Mesothelial cell of epicardium (in vitro differentiated cells): ENCODE results near the gene RAI1. TPM values are rescaled to one million over a fixed set of nuclear protein-coding genes. Genes with fewer than 3 reads are reported as not detected.

Source experiments
- DNase-seq, 2 experiments: peaks; one replicate each; pipeline ENCODE4 v3.0.0; 2021; ENCODE audit warnings: low spot score in 2 of 2; ENCODE audit not compliant: unreplicated experiment in 2 of 2
- H3K27ac Mint-ChIP-seq: 2 replicates; pipeline ENCODE4 v1.8.0; 2021; ENCODE audit warnings: mixed read lengths
- H3K27me3 Mint-ChIP-seq: 2 replicates; pipeline ENCODE4 v1.8.0; 2021; ENCODE audit warnings: low read depth, mixed read lengths
- H3K36me3 Mint-ChIP-seq: 2 replicates; pipeline ENCODE4 v1.8.0; 2021; ENCODE audit warnings: mixed read lengths
- H3K4me1 Mint-ChIP-seq: 2 replicates; pipeline ENCODE4 v1.8.0; 2021; ENCODE audit warnings: mixed read lengths
- H3K4me3 Mint-ChIP-seq: 2 replicates; pipeline ENCODE4 v1.8.0; 2021; ENCODE audit warnings: mild to moderate bottlenecking, moderate library complexity, mixed read lengths
- H3K9me3 Mint-ChIP-seq: 2 replicates; pipeline ENCODE4 v1.8.0; 2021; ENCODE audit warnings: mixed read lengths
- CTCF ChIP-seq: fragments of 200-600 bp; sonication (generic); IDR thresholded peaks from one replicate; pipeline ENCODE4 v1.5.0; 2021; ENCODE audit warnings: antibody characterized with exemption; ENCODE audit not compliant: unreplicated experiment
- total RNA-seq: library from RNA; stranded (reverse); gene quantifications from 3 replicates; pipeline ENCODE4 v1.2.1, GENCODE V29; 2021

The RAI1 gene
- total RNA-seq, 1 donor from 2014 or later = 137 TPM

GRCh38 chr17:17827826-17828621 lies 146.8 kb downstream of the RAI1 start:
- peaks cover 56% of the 10 kb centered on the region for H3K4me1 Mint-ChIP-seq
- H3K27ac Mint-ChIP-seq = peak overlapping the region; percentile 62
- TF ChIP-seq CTCF = no peak
- H3K9me3 Mint-ChIP-seq = no peaks in the 10 kb centered on the region
- DNase-seq = no peak
- H3K4me3 Mint-ChIP-seq = no peak overlapping the region
- peaks cover 10% of the 10 kb centered on the region for H3K36me3 Mint-ChIP-seq
- no peaks in the 10 kb centered on the region for H3K27me3 Mint-ChIP-seq

- Mint-ChIP-seq H3K27ac (peak overlapping the region; percentile 25), H3K36me3 (peaks cover 10% of the 10 kb centered on the region), H3K4me3 (no peak overlapping the region), H3K4me1 (peaks cover 56% of the 10 kb centered on the region), H3K9me3 (no peaks in the 10 kb centered on the region), H3K27me3 (no peaks in the 10 kb centered on the region)
- no peak for TF ChIP-seq CTCF
- DNase-seq = no peak
These were observed 149.0 kb downstream of the RAI1 start for GRCh38 chr17:17830269-17830567.

- TF ChIP-seq CTCF = no peak
- no peaks in the 10 kb centered on the region for H3K27me3 Mint-ChIP-seq
- peaks cover 61% of the 10 kb centered on the region for H3K4me1 Mint-ChIP-seq
- H3K36me3 Mint-ChIP-seq = peaks cover 10% of the 10 kb centered on the region
- H3K27ac Mint-ChIP-seq = peak overlapping the region; percentile 90
- DNase-seq = no peak
- H3K4me3 Mint-ChIP-seq = no peak overlapping the region
- no peaks in the 10 kb centered on the region for H3K9me3 Mint-ChIP-seq
These were observed 149.5 kb downstream of the RAI1 start for GRCh38 chr17:17830740-17831207.

GRCh38 chr17:17831208-17832031 lies 150.2 kb downstream of the RAI1 start:
- H3K4me1 Mint-ChIP-seq = peaks cover 60% of the 10 kb centered on the region
- no peaks in the 10 kb centered on the region for H3K27me3 Mint-ChIP-seq
- peaks cover 10% of the 10 kb centered on the region for H3K36me3 Mint-ChIP-seq
- H3K4me3 Mint-ChIP-seq = no peak overlapping the region
- no peaks in the 10 kb centered on the region for H3K9me3 Mint-ChIP-seq
- TF ChIP-seq CTCF = no peak
- DNase-seq = no peak
- H3K27ac Mint-ChIP-seq = peak overlapping the region; percentile 90

GRCh38 chr17:17832032-17832363 lies 150.7 kb downstream of the RAI1 start:
- Mint-ChIP-seq H3K4me3 (no peak overlapping the region), H3K27me3 (no peaks in the 10 kb centered on the region), H3K27ac (peak overlapping the region; percentile 83), H3K4me1 (peaks cover 55% of the 10 kb centered on the region), H3K9me3 (no peaks in the 10 kb centered on the region), H3K36me3 (peaks cover 6% of the 10 kb centered on the region)
- TF ChIP-seq CTCF = no peak
- no peak for DNase-seq
